H54 (cell line): Measurements from ENCODE around the gene DUXB.

Experiments used
- DNase-seq: peaks from one replicate; pipeline ENCODE4 v3.0.0; 2011; ENCODE audit warnings: low spot score, mixed read lengths; ENCODE audit not compliant: insufficient read length
- FAIRE-seq: peaks from 3 replicates; lab custom pipeline; 2011; peaks lifted over from hg19 to GRCh38; lab: Jason Lieb, UNC
- POLR2A ChIP-seq: IDR thresholded peaks from 2 replicates; pipeline ENCODE4 v1.6.1; 2011; ENCODE audit warnings: low read depth, mild to moderate bottlenecking, low read length

DUXB gene

DNA sequence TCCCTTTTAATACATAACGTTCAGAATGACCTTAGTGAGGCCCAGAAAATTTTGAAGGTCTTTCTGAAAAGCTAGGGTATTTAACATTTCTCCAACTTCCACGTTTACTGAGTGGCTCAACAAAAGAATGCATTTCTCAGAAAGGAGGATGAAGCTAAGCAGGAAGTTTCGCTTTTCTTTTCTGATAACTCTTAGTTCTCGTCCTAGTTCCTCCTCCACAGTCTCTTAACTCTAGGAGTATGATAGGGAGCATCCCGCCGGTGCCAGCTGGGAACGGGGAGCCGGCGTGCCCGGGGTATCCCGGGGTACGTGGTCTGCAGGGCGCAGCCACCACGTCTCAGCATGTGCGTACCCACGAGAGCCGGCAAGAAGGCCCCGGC, 54.2 kb downstream of the DUXB start:
- TF ChIP-seq POLR2A: no peak
- DNase-seq (no peak), FAIRE-seq (no peak)

DNA sequence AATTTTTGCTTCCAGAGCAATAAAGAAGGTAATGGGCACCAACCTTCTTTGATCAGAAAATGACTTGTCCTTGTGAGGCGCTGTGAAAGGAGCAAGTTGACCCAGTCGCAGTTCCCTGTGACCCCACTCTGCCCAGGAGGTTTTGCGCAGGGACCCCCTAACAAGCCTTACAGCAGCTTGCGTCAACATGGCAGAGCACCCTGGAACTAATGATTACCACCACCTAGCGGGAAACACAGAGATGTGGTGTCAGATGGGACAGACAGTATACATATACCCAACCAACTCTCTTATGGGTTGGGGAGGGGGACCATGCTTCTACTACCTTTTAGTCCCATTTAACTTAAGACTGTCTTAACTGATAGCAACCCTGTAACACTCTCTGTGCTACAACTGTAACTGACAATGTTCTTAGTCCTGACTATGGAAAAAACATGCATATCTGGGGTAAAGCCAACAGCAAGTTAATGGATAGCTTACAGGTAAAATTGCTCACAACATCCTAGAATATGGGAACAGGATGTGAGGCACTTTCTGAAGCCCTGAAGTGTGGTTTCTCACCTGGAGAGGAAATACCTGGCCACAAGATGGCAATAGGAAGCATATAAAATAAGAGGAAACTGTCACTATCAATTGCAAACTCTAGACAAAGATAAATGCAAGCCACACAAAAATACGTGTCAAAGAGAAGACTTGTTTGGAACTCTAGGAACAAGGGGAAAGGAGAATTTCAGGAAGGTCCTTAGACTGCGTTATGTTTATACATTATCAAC, 56.8 kb downstream of the DUXB start:
- FAIRE-seq (no peak), DNase-seq (no peak)
- no peak for TF ChIP-seq POLR2A
